Spleen (tissue), 11 donors: ENCODE measurements around the gene RAD52. TPM values are rescaled to one million over a fixed set of nuclear protein-coding genes. Genes with fewer than 3 reads are reported as not detected.

Experiments used
- DNase-seq: peaks from one replicate; pipeline ENCODE4 v3.0.0-alpha.2; 2020
- H3K27ac ChIP-seq, 8 donors: fragments of 200-600 bp; sonication (generic) in 7 of 8; 1 replicate in 4 of 8; 2 replicates in 4 of 8; pipeline versions ENCODE4 v1.5.0 to v1.8.0; 2016 to 2021; ENCODE audit warnings: inconsistent platforms in 4 of 8, mild to moderate bottlenecking in 4 of 8, moderate library complexity in 1 of 8
- H3K27me3 ChIP-seq, 7 donors: fragments of 200-600 bp; sonication (generic) in 6 of 7; replicated peaks in 1 of 7; 1 replicate in 4 of 7; 2 replicates in 3 of 7; pipeline versions ENCODE4 v1.5.0 to v1.8.0; 2016 to 2021; ENCODE audit warnings: inconsistent platforms in 3 of 7, mild to moderate bottlenecking in 1 of 7
- H3K36me3 ChIP-seq, 6 donors: fragments of 200-600 bp; sonication (generic) in 5 of 6; 1 replicate in 4 of 6; 2 replicates in 2 of 6; pipeline versions ENCODE4 v1.5.0 to v1.8.0; 2016 to 2021; ENCODE audit warnings: inconsistent platforms in 2 of 6
- H3K4me1 ChIP-seq, 6 donors: fragments of 200-600 bp; sonication (generic) in 5 of 6; 1 replicate in 3 of 6; 2 replicates in 3 of 6; pipeline versions ENCODE4 v1.5.0 to v1.8.0; 2016 to 2021; ENCODE audit warnings: inconsistent platforms in 3 of 6
- H3K4me3 ChIP-seq, 8 donors: fragments of 200-600 bp; sonication (generic) in 7 of 8; 1 replicate in 4 of 8; 2 replicates in 4 of 8; pipeline versions ENCODE4 v1.5.0 to v1.8.0; 2016 to 2021; ENCODE audit warnings: inconsistent platforms in 4 of 8, mild to moderate bottlenecking in 4 of 8, moderate library complexity in 2 of 8
- H3K9me3 ChIP-seq, 8 donors: fragments of 200-600 bp; sonication (generic) in 7 of 8; 1 replicate in 4 of 8; 2 replicates in 4 of 8; pipeline versions ENCODE4 v1.5.0 to v1.8.0; 2016 to 2021; ENCODE audit warnings: inconsistent platforms in 4 of 8
- CTCF ChIP-seq, 11 experiments: fragments of 200-600 bp in 7 of 11; fragments of 450-650 bp in 4 of 11; sonication (generic) in 4 of 11; IDR thresholded peaks in 8 of 11; conservative IDR thresholded peaks in 3 of 11; 1 replicate in 7 of 11; 2 replicates in 4 of 11; pipeline versions ENCODE4 v1.4.0 to v1.8.0; 2016 to 2021; ENCODE audit warnings: antibody characterized with exemption in 11 of 11, inconsistent platforms in 4 of 11, mild to moderate bottlenecking in 1 of 11
- POLR2A ChIP-seq, 3 donors: fragments of 450-650 bp; IDR thresholded peaks; one replicate each; pipeline ENCODE4 v1.5.1; 2017; ENCODE audit warnings: antibody characterized with exemption in 3 of 3, mild to moderate bottlenecking in 1 of 3
- POLR2AphosphoS5 ChIP-seq, 3 donors: sonication (generic); formaldehyde crosslinking; IDR thresholded peaks; one replicate each; pipeline ENCODE4 v1.5.1; 2017; ENCODE audit warnings: antibody characterized with exemption in 3 of 3
- WGBS, 5 donors: extraction: QIAGEN DNeasy Blood & Tissue Kit in 3 of 5; methylation state at CpG; one replicate each; pipeline versions ENCODE4 v1.1.5 to v1.1.7; 2013 to 2018; 5-methylcytosine and 5-hydroxymethylcytosine counted together
- intact Hi-C: fragments of 100-400 bp; cut with DNase I; formaldehyde crosslinking; loops from one replicate; pipeline ENCODE4 v1.15.0; 2023; ENCODE audit warnings: low total_unique reads
- polyA plus RNA-seq, 3 donors: library from polyadenylated mRNA; stranded (reverse); fragments of 200-250 nt; gene quantifications; one replicate each; pipeline ENCODE4 v1.2.1, GENCODE V29; 2013
- total RNA-seq, 7 donors: library from RNA; depleted of rRNA in 3 of 7; stranded (reverse); fragments of >200 nt in 3 of 7; fragmentation: NEBNext Ultra II Directional in 4 of 7; extraction: Animal tissue kit (Norgen Biotek cat#: 25700) in 4 of 7; gene quantifications; one replicate each; pipeline versions ENCODE4 v1.1.0 to v1.2.1, GENCODE V29; 2016 to 2021
- donor health status: healthy with polysubstance abuse.
- donor health status: DM: no; HTN: no; CAD: no; lungs with moderate emphysema.
- donor health status: DM: no; HTN: no; CAD: no.
- donor health status: Bipolar disorder and iron deficiency.
- donor health status: healthy.
- donor health status: DM: no; HTN: no; CAD: no.
- donor health status: DM: yes; HTN: yes; CAD: no.

The RAD52 gene
- total and polyA plus RNA-seq, 10 donors: 4.6 to 19.5 (median 13.2) TPM

GRCh38 chr12:990661-991349 is 41.3 kb upstream of the RAD52 start, which contains the start of gene ERC1:
TSS of gene ERC1 (plus strand) at chr12:991223. CDS start at chr12:1027904, 36,681 bp downstream.
- H3K9me3 ChIP-seq: no peaks in the 10 kb centered on the region
- H3K4me3 ChIP-seq: peak within 1 kb of the TSS; percentile 38 to 97 (median 80)
- DNase-seq: peak; percentile 96
- intact Hi-C loops: no loop called here
- 0 to 1% (median 0%) methylated on average over 20 to 87 of the region's 87 CpGs for WGBS, 5 donors
- TF ChIP-seq POLR2A (IDR thresholded peaks at IDR 0.05) (peak in 1 of 3 donors; percentile 28), POLR2AphosphoS5 (IDR thresholded peaks at IDR 0.05) (peak; percentile 80 to 92 (median 88)), CTCF (IDR thresholded peaks at IDR 0.05 in 8 of 11, conservative IDR thresholded peaks at IDR 0.05 in 3 of 11) (peak in 4 of 11 experiments; percentile 5 to 11 (median 8))
- peaks cover 18 to 64% (median 41%) of the 10 kb centered on the region in 6 donors for H3K4me1 ChIP-seq
- H3K27ac ChIP-seq: peak within 1 kb of the TSS; percentile 91 to 97 (median 96)
- H3K27me3 ChIP-seq: no peaks in the 10 kb centered on the region
- no peaks in the 10 kb centered on the region for H3K36me3 ChIP-seq

GRCh38 chr12:989751-990660 is 40.5 kb upstream of the RAD52 start:
- Histone ChIP-seq H3K9me3 (no peaks in the 10 kb centered on the region), H3K4me3 (peak overlapping the region; percentile 38 to 97 (median 80)), H3K36me3 (no peaks in the 10 kb centered on the region), H3K27ac (peak overlapping the region; percentile 83 to 97 (median 96)), H3K4me1 (peaks cover 18 to 56% (median 38%) of the 10 kb centered on the region in 6 donors), H3K27me3 (no peaks in the 10 kb centered on the region)
- intact Hi-C loops: no loop called here
- peak; percentile 90 for DNase-seq
- TF ChIP-seq POLR2A (IDR thresholded peaks at IDR 0.05): no peak
- no peak for TF ChIP-seq CTCF (IDR thresholded peaks at IDR 0.05 in 8 of 11, conservative IDR thresholded peaks at IDR 0.05 in 3 of 11)
- no peak for TF ChIP-seq POLR2AphosphoS5 (IDR thresholded peaks at IDR 0.05)
- WGBS, 5 donors: 4 to 9% (median 6%) methylated on average over 28 to 40 of the region's 40 CpGs

GRCh38 chr12:989051-989450 is 39.6 kb upstream of the RAD52 start:
- H3K4me3 ChIP-seq: peak overlapping the region in 1 of 8 donors; percentile 9
- no peaks in the 10 kb centered on the region for H3K27me3 ChIP-seq
- peak overlapping the region in 5 of 8 donors; percentile 95 to 97 (median 96) for H3K27ac ChIP-seq
- H3K9me3 ChIP-seq: no peaks in the 10 kb centered on the region
- 71 to 84% (median 73%) methylated on average over 2 of the region's 2 CpGs for WGBS, 5 donors
- H3K36me3 ChIP-seq: no peaks in the 10 kb centered on the region
- TF ChIP-seq CTCF (IDR thresholded peaks at IDR 0.05 in 8 of 11, conservative IDR thresholded peaks at IDR 0.05 in 3 of 11): no peak
- TF ChIP-seq POLR2A (IDR thresholded peaks at IDR 0.05): no peak
- TF ChIP-seq POLR2AphosphoS5 (IDR thresholded peaks at IDR 0.05): no peak
- intact Hi-C loops: no loop called here
- DNase-seq: no peak
- peaks cover 18 to 49% (median 38%) of the 10 kb centered on the region in 6 donors for H3K4me1 ChIP-seq
